SJSA1 (cell line): ENCODE data around the gene ANKDD1B. TPM values are rescaled to one million over a fixed set of nuclear protein-coding genes. Genes with fewer than 3 reads are reported as not detected.
"Not testable (repeated sequence)": the region's sequence is repeated elsewhere in the genome, so short reads cannot be mapped to it uniquely, and the experiment has no call there.

Experiments
- DNase-seq, 2 experiments: peaks; one replicate each; pipeline ENCODE4 v3.0.0-alpha.2; 2015 to 2020; ENCODE audit warnings: low spot score in 2 of 2, low read depth in 1 of 2
- H3K27ac ChIP-seq: fragments of 250-450 bp; sonication (Bioruptor Pico); 2 replicates; pipeline ENCODE4 v1.5.1; 2020; ENCODE audit warnings: mild to moderate bottlenecking, moderate library complexity
- H3K27me3 ChIP-seq: fragments of 250-450 bp; sonication (Bioruptor Pico); replicated peaks from 2 replicates; pipeline ENCODE4 v1.5.1; 2020; ENCODE audit warnings: mild to moderate bottlenecking, moderate library complexity
- H3K36me3 ChIP-seq: fragments of 250-450 bp; sonication (Bioruptor Pico); 2 replicates; pipeline ENCODE4 v1.5.1; 2020; ENCODE audit warnings: mild to moderate bottlenecking
- H3K4me1 ChIP-seq: fragments of 250-450 bp; sonication (Bioruptor Pico); replicated peaks from 2 replicates; pipeline ENCODE4 v1.6.1; 2021; ENCODE audit warnings: mild to moderate bottlenecking
- H3K4me3 ChIP-seq: fragments of 250-450 bp; sonication (Bioruptor Pico); 2 replicates; pipeline ENCODE4 v1.5.1; 2020; ENCODE audit warnings: mild to moderate bottlenecking
- H3K9me3 ChIP-seq: fragments of 250-450 bp; sonication (Bioruptor Pico); replicated peaks from 2 replicates; pipeline ENCODE4 v1.5.1; 2020; ENCODE audit warnings: mild to moderate bottlenecking
- total RNA-seq: library from RNA; depleted of rRNA; stranded (reverse); fragments of >200 nt; shearing (Covaris generic); gene quantifications from 2 replicates; pipeline ENCODE4 v1.2.3, GENCODE V29; 2014

Gene ANKDD1B
- total RNA-seq, 1 experiment from 2014 or later, result 0.29 TPM

DNA sequence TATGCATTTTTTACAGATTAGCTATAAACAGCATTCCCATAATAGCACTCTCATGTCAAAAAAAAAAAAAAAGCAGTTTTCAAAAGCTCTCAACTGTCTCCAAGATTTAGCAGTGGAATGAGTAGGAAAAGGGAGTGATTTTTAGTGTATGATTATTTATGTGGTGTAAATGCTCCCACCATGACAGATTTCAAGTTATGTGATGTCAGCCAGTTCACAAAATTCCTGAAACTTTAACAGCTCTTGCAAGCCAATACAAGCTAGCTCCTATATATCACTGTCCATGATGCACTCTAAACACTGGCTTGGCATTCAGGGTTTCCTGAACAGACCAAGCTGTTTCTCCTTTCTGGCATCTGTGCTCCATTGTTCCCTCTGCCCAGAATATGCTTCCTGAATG lies 7.9 kb upstream of the ANKDD1B start:
- no peaks in the 10 kb centered on the region for H3K9me3 ChIP-seq
- peaks cover 54% of the 10 kb centered on the region for H3K4me1 ChIP-seq
- no peaks in the 10 kb centered on the region for H3K27me3 ChIP-seq
- H3K27ac ChIP-seq, result peak overlapping the region; percentile 82
- H3K4me3 ChIP-seq, result no peak overlapping the region
- peak in 1 of 2 experiments; percentile 49 for DNase-seq
- H3K36me3 ChIP-seq, result peaks cover 12% of the 10 kb centered on the region

DNA sequence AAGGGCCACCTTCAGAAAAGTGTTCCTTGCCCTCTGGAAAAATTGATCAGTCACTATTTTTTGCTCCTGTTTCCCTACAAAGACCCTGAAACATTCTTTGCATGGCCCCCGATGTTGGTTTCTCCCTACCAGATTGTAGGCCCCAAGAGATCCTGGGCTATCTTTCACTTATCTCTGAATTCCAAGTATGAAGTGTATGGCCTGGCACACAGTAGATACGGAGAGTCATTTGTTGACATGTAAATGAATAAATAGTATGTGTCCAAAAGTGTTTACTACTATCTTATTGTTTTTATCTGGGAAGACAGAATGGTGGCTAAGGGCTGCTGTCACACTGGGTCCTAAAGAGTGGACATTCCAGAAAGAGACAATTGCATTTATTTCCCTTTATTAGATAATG lies 7.4 kb upstream of the ANKDD1B start:
- Histone ChIP-seq H3K4me3 (no peak overlapping the region), H3K4me1 (peaks cover 54% of the 10 kb centered on the region), H3K36me3 (peaks cover 12% of the 10 kb centered on the region), H3K9me3 (no peaks in the 10 kb centered on the region), H3K27me3 (no peaks in the 10 kb centered on the region), H3K27ac (peak overlapping the region; percentile 82)
- no peak for DNase-seq

DNA sequence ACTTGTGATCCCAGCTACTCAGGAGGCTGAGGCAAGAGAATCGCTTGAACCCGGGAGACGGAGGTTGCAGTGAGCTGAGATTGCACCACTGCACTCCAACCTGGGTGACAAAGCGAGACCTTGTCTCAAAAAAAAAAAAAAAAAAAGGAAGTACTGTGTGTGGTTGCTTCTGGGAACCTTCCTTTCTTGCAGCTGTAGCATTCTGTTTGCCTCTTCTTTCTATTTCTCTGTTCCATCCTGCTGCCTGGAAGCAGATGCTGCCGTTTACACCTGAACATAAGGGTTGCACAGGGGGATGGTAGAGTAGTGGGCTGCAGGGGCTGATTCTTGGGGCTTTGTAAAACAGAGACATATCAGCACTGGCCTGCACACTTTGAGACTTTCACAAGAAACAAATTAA lies 3.9 kb upstream of the ANKDD1B start:
- not testable (repeated sequence) for H3K9me3 ChIP-seq, H3K36me3 ChIP-seq, H3K27me3 ChIP-seq, H3K4me3 ChIP-seq, DNase-seq, H3K27ac ChIP-seq
- H3K4me1 ChIP-seq, result peaks cover 44% of the 10 kb centered on the region

DNA sequence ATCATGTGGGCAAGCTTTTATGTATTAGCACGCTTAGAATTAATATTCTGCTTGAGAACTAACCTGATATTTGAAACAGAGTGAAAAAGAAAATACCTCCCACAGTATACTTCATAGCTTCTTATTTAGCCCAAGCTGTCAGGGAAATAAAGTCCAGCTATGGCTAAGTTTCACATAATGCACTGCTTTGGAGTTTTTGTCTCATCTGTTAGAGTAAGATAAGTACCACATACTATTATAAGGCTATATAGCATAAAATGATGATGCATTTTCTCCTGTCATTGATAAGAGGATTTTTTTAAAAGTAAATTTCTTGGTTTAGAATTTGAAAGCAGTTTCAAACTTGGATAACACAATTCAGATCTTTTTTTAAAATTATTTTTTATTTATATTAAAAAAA lies 2.4 kb upstream of the ANKDD1B start:
- H3K9me3 ChIP-seq, result no peaks in the 10 kb centered on the region
- H3K27ac ChIP-seq, result no peak overlapping the region
- peaks cover 28% of the 10 kb centered on the region for H3K4me1 ChIP-seq
- H3K4me3 ChIP-seq, result no peak overlapping the region
- DNase-seq, result no peak
- 0 out of 2 replicates have a peak, but pooled peaks cover 5% of the 10 kb centered on the region for H3K36me3 ChIP-seq
- H3K27me3 ChIP-seq, result no peaks in the 10 kb centered on the region

DNA sequence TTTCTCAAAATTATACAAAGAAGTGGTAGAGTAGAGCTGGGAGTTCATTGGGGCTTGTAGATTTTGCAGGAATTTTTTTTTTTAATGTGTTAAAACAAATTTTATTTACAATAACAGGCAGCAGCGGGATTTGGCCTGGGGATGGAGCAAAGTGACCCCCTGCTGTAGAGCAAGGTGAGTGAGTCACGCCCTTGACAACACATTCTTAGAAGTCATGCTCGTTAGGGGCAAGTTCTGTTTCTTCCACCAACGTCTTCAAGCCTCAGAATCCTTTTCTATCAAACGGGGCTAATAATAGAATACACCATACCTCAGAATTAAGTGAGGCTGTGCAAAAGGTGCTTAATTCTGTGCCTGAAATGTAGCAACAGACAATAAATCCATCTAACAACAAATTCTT lies 1.1 kb upstream of the ANKDD1B start:
- H3K4me3 ChIP-seq, result no peak overlapping the region
- H3K36me3 ChIP-seq, result peaks cover 5% of the 10 kb centered on the region; the same call in 1 of the 2 replicates
- DNase-seq, result no peak
- H3K27ac ChIP-seq, result no peak overlapping the region
- H3K27me3 ChIP-seq, result no peaks in the 10 kb centered on the region
- peaks cover 28% of the 10 kb centered on the region for H3K4me1 ChIP-seq
- H3K9me3 ChIP-seq, result no peaks in the 10 kb centered on the region

DNA sequence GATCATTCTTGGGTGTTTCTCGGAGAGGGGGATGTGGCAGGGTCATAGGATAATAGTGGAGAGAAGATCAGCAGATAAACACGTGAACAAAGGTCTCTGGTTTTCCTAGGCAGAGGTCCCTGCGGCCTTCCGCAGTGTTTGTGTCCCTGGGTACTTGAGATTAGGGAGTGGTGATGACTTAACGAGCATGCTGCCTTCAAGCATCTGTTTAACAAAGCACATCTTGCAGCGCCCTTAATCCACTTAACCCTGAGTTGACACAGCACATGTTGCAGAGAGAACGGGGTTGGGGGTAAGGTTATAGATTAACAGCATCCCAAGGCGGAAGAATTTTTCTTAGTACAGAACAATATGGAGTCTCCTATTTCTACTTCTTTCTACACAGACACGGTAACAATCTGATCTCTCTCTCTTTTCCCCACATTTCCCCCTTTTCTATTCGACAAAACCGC lies 368 bp upstream of the ANKDD1B start:
- not testable (repeated sequence) for H3K27me3 ChIP-seq, H3K27ac ChIP-seq, H3K9me3 ChIP-seq, H3K36me3 ChIP-seq, H3K4me3 ChIP-seq, DNase-seq
- H3K4me1 ChIP-seq, result peaks cover 29% of the 10 kb centered on the region

DNA sequence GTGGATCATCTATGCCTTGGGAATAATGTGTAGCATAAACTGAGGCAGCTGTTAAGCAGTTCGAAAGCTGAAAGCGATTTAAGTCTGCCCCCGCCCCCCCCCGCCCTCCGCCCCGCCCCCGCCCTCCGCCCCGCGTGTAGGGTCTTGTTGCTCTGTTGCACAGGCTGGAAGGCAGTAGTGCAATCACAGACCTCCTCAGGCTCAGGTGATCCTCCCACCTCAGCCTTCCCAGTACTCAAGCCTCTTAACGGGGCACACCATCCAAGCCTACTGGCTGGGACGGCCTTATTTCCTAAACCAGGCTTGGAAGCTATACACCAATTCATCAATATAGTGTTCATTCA lies 945 bp downstream of the ANKDD1B start:
- no peak overlapping the region for H3K27ac ChIP-seq
- DNase-seq, result no peak
- H3K27me3 ChIP-seq, result no peaks in the 10 kb centered on the region
- H3K4me3 ChIP-seq, result no peak overlapping the region
- no peaks in the 10 kb centered on the region; the same call in 1 of the 2 replicates for H3K36me3 ChIP-seq
- H3K9me3 ChIP-seq, result no peaks in the 10 kb centered on the region
- peaks cover 35% of the 10 kb centered on the region for H3K4me1 ChIP-seq

DNA sequence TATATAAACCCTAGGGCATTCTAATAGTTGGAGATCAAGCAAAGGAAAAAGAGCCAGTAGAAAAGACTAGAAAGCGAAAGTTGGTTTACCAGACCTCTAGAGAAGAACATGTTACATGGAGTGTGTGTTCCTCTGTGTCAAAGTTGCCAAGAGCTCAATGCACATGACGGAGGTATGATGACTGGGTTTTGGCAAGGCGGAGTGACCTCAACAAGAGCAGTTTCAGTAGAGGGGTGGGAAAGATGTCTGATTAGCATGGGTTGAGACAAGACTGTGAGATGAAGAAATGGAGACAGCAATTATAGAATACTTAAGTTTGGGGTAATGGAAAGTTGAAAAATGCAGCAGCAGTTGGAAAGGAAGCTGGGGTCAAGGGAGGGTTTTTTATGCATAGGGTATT lies 1.6 kb downstream of the ANKDD1B start:
- Histone ChIP-seq H3K27me3 (no peaks in the 10 kb centered on the region), H3K27ac (no peak overlapping the region), H3K4me3 (no peak overlapping the region), H3K4me1 (peaks cover 42% of the 10 kb centered on the region), H3K9me3 (no peaks in the 10 kb centered on the region), H3K36me3 (no peaks in the 10 kb centered on the region; the same call in 1 of the 2 replicates)
- no peak for DNase-seq

DNA sequence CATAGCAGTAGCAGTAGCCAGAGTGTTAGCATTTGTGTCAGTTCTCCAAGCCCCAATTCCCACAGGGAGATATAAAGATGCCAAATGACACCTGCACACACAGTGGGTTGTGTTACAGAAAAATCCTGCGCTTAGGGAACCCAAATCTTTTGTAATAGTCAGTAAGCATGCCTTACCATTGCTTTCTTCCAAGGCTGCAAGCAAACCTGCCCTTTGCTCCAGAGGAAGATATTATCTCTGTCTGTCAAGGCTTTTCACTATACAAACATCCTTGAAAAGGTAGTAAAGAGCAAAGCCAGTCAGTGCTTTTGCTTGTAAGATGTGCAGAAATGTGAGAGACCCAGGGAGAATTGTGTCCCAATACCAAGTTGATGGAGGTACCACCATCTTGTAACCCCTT lies 2.9 kb downstream of the ANKDD1B start:
- Histone ChIP-seq H3K4me3 (no peak overlapping the region), H3K9me3 (no peaks in the 10 kb centered on the region), H3K27me3 (no peaks in the 10 kb centered on the region), H3K36me3 (no peaks in the 10 kb centered on the region; the same call in 1 of the 2 replicates), H3K27ac (no peak overlapping the region), H3K4me1 (peaks cover 55% of the 10 kb centered on the region)
- DNase-seq, result no peak

DNA sequence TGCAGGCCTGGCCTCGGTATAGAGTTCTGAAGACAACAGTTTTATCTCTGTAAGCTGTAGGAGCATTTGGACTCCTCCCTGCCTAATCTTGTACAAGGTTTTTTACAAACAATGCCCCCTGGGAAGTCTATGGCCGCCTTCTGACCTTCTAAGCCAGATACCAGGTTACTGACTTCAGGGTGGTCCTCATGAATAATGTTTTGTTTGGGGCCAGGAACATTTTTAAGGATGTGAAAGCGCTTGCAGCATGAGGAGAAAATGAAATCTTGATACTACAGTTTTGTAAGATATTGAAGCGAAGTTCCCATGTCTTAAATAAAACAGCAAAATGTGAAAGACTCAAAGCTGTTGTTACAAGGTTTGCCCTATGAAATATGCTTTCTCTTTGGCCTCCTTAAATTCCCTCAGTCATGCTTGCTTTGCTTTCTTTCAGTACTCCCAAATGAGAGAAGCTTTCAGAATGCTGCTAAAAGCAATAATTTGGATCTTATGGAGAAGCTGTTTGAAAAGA lies 5.2 kb downstream of the ANKDD1B start:
- Histone ChIP-seq H3K4me3 (no peak overlapping the region), H3K36me3 (no peaks in the 10 kb centered on the region; the same call in 1 of the 2 replicates), H3K4me1 (peaks cover 53% of the 10 kb centered on the region), H3K9me3 (no peaks in the 10 kb centered on the region), H3K27ac (peak overlapping the region; percentile 93), H3K27me3 (no peaks in the 10 kb centered on the region)
- DNase-seq, result peak; percentile 79 to 90

DNA sequence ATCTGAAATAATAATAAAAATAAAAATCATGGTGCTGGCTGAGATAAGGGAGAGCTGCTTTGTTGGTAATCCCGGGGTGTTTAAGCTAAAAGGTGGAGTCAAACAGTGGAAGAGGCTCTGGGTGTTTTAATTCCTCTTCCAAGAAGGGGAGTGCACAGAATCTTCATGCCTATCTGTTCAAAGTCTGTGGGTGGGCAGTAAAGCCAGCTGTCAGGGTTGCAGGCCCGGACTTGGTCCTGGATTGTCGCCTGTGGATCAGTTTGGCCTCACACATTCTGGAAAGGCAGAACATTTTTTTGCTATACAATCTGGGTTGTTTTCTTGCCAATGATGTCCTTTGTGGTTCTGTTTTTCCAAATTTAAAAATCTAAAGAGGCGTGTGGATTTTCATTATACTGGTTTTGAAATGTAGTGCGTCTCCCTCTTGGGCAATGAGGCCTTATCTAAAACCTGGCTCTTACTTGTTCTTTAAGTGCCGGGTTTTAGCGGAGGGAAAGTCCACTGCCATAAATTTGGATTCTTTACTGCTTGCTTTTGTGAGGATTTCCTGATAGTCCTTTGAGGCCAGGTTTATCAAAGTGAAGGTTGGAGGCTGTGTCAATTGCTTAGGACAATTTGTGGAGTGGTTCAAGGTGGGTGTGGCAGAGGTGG lies 5.8 kb downstream of the ANKDD1B start:
- Histone ChIP-seq H3K4me1 (peaks cover 50% of the 10 kb centered on the region), H3K27ac (peak overlapping the region; percentile 93), H3K4me3 (no peak overlapping the region), H3K36me3 (no peaks in the 10 kb centered on the region; the same call in 1 of the 2 replicates), H3K9me3 (no peaks in the 10 kb centered on the region), H3K27me3 (no peaks in the 10 kb centered on the region)
- peak; percentile 68 to 81 for DNase-seq

DNA sequence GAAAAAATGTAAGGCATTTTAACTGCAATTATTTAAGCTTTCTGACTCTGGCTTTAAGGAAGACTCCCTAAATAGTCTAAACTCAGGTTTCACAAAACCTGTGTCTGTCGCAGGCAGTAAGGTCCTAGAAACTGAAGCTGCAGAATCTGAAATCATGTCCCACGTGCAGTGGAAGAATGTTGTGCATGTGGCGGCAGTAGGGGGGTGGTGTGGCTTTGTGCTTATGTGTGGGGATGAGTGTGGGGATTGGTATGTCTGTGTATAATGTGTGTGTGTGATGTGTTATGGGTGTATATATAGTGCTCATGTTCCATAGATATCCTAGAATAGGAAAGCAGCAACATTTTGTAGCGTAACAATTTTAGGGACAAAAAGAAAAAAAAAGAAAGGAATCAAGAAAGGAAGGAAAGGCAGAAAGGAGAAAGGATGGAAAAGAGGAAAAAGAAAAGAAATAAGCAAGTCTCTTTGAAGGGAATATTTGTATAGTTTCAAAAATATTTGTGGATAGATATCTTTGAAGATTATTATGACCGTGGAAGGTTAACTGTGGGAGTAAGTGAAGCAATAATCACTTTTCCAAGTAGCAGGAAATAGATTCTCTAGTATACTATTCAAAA lies 6.6 kb downstream of the ANKDD1B start:
- Histone ChIP-seq H3K36me3 (no peaks in the 10 kb centered on the region; the same call in 1 of the 2 replicates), H3K27me3 (no peaks in the 10 kb centered on the region), H3K27ac (peak overlapping the region; percentile 93), H3K4me3 (no peak overlapping the region), H3K9me3 (no peaks in the 10 kb centered on the region), H3K4me1 (peaks cover 58% of the 10 kb centered on the region)
- DNase-seq, result peak; percentile 83 to 90

DNA sequence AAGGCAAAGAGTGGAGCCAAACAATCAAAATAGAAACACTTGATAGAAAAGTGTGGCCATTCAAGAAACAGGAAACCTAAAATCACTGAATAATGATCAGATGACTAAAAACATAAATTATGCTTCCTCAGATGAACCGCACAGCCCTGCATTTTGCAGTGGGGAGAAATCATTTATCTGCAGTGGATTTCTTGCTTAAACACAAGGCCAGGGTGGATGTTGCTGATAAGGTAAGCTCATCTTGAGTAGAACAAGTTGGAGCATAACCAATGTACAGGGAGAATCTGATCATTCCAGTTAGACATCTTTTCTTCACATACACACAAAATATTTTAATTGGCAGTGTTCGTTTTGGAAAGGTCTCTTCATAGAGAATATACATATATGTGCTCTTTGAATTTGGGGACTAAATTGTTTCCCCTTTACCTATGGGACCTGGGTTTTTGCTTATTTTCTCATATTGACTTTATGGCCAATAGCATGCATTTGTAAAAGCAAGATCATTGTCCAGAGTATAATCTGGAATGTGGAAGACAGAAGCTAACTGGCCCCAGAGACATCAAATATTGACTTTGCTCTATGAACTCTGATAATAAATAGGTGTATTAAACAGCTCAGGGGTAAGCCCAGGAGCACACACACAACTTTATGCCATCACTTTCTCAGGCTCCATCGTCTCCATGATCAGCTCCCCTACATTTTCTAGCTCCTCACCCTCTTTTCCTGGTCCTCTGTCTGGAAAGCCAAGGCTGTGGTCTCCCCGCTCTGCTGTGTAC lies 9.1 kb downstream of the ANKDD1B start:
- H3K4me1 ChIP-seq, result peaks cover 65% of the 10 kb centered on the region
- H3K27me3 ChIP-seq, result no peaks in the 10 kb centered on the region
- H3K27ac ChIP-seq, result no peak overlapping the region
- no peak for DNase-seq
- no peaks in the 10 kb centered on the region; the same call in 1 of the 2 replicates for H3K36me3 ChIP-seq
- no peak overlapping the region for H3K4me3 ChIP-seq
- no peaks in the 10 kb centered on the region for H3K9me3 ChIP-seq

DNA sequence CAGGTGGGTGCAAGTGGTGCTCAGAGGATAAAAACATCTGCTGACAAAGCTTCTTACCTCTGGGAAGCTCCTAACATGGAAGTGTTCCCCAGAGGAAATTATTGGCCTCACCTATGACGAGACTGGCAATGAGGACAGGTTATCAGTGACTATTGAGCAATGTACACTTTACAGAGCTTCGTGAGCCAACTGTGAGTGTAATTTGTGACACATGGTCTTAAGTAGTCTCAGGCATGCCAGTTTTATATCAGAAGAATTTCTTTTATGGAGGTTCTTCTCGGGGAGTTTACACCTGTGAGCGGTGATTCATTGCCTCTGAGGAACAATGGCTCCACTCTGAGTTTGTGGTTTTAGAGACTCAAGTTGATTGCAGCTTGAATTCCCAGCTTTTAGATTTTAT lies 11.3 kb downstream of the ANKDD1B start:
- H3K9me3 ChIP-seq, result no peaks in the 10 kb centered on the region
- no peaks in the 10 kb centered on the region for H3K27me3 ChIP-seq
- no peak overlapping the region for H3K4me3 ChIP-seq
- H3K36me3 ChIP-seq, result no peaks in the 10 kb centered on the region
- DNase-seq, result peak in 1 of 2 experiments; percentile 41
- peak overlapping the region; percentile 15; the same call in 1 of the 2 replicates for H3K27ac ChIP-seq
- peaks cover 44% of the 10 kb centered on the region for H3K4me1 ChIP-seq
